ENCODE measurements around the gene MRTFA.
"Not testable (repeated sequence)": the region's sequence is repeated elsewhere in the genome, so short reads cannot be mapped to it uniquely, and the experiment has no call there.

Gene MRTFA

GRCh38 chr22:40387746-40388145 is 248.8 kb downstream of the MRTFA start:
- H3K27ac ChIP-seq = peak overlapping the region; percentile 86
- no peak for TF ChIP-seq CTCF (conservative IDR thresholded peaks at IDR 0.05)

- peak overlapping the region; percentile 86 for H3K27ac ChIP-seq
- TF ChIP-seq CTCF (conservative IDR thresholded peaks at IDR 0.05) = no peak
Measured at GRCh38 chr22:40385036-40385782, 251.3 kb downstream of the MRTFA start.

GRCh38 chr22:40383905-40384304 is 252.6 kb downstream of the MRTFA start:
- no peak overlapping the region for H3K27ac ChIP-seq
- no peak for TF ChIP-seq CTCF (conservative IDR thresholded peaks at IDR 0.05)

- H3K27ac ChIP-seq = no peak overlapping the region
- no peak for TF ChIP-seq CTCF (conservative IDR thresholded peaks at IDR 0.05)
Measured at GRCh38 chr22:40381461-40381860, 255.1 kb downstream of the MRTFA start.

- H3K27ac ChIP-seq = not testable (repeated sequence)
Measured at GRCh38 chr22:40378448-40378847, 258.1 kb downstream of the MRTFA start.

- TF ChIP-seq CTCF (conservative IDR thresholded peaks at IDR 0.05) = no peak
- H3K27ac ChIP-seq = no peak overlapping the region
Measured at GRCh38 chr22:40377931-40378330, 258.6 kb downstream of the MRTFA start.

GRCh38 chr22:40376149-40376548 is 260.4 kb downstream of the MRTFA start:
- no peak overlapping the region for H3K27ac ChIP-seq
- no peak for TF ChIP-seq CTCF (conservative IDR thresholded peaks at IDR 0.05)

GRCh38 chr22:40374567-40374966 is 262.0 kb downstream of the MRTFA start:
- no peak for TF ChIP-seq CTCF (conservative IDR thresholded peaks at IDR 0.05)

More at GRCh38 chr22:40374567-40374966, 262.0 kb downstream of the MRTFA start:
- no peak overlapping the region for H3K27ac ChIP-seq

All from VCaP (cell line).